Uterus (tissue), 2 donors: Measurements from ENCODE around the gene RAD9A.

Experiments used
- CTCF ChIP-seq, 4 experiments: fragments of 200-600 bp in 2 of 4; fragments of 450-650 bp in 2 of 4; sonication (generic) in 2 of 4; IDR thresholded peaks; one replicate each; pipeline ENCODE4 v1.5.1; 2016 to 2019; ENCODE audit warnings: antibody characterized with exemption in 4 of 4, mild to moderate bottlenecking in 2 of 4, moderate library complexity in 1 of 4
- POLR2A ChIP-seq, 2 donors: fragments of 450-650 bp; IDR thresholded peaks; one replicate each; pipeline ENCODE4 v1.6.1; 2016; ENCODE audit warnings: antibody characterized with exemption in 2 of 2, mild to moderate bottlenecking in 1 of 2, moderate library complexity in 1 of 2

GRCh38 chr11:67369275-67369674 is 22.5 kb upstream of the RAD9A start:
- TF ChIP-seq CTCF (IDR thresholded peaks at IDR 0.05) (no peak), POLR2A (IDR thresholded peaks at IDR 0.05) (no peak)
